CD14-positive monocyte (primary cell): ENCODE data around the gene NBDY. TPM values are rescaled to one million over a fixed set of nuclear protein-coding genes. Genes with fewer than 3 reads are reported as not detected.

ENCODE experiments used
- DNase-seq, 3 donors: peaks; one replicate each; pipeline ENCODE4 v3.0.0-alpha.2; 2011 to 2022
- H2AFZ ChIP-seq: 2 replicates; pipeline ENCODE4 v1.6.0; 2012; ENCODE audit warnings: mild to moderate bottlenecking, low read depth, low read length, inconsistent platforms; ENCODE audit not compliant: insufficient read depth, poor library complexity, severe bottlenecking
- H3K27ac ChIP-seq, 2 donors: 1 replicate in 1 of 2; 2 replicates in 1 of 2; pipeline ENCODE4 v1.5.1; 2012 to 2013; ENCODE audit warnings: low read length in 2 of 2, control low read depth in 1 of 2, inconsistent platforms in 1 of 2, low read depth in 1 of 2, mild to moderate bottlenecking in 1 of 2
- H3K27me3 ChIP-seq, 2 donors: one replicate each; pipeline versions ENCODE4 v1.6.0 to v1.6.1; 2011 to 2013; ENCODE audit warnings: low read length in 2 of 2; ENCODE audit not compliant: control insufficient read depth in 2 of 2, insufficient read depth in 2 of 2
- H3K36me3 ChIP-seq, 2 donors: replicated peaks in 1 of 2; 1 replicate in 1 of 2; 2 replicates in 1 of 2; pipeline versions ENCODE4 v1.5.1 to v1.6.1; 2012 to 2013; ENCODE audit warnings: low read length in 2 of 2, control low read depth in 1 of 2, inconsistent platforms in 1 of 2, mild to moderate bottlenecking in 1 of 2; ENCODE audit not compliant: insufficient read depth in 2 of 2, control insufficient read depth in 1 of 2
- H3K4me1 ChIP-seq, 2 donors: 1 replicate in 1 of 2; 2 replicates in 1 of 2; pipeline versions ENCODE4 v1.5.1 to v1.6.1; 2012 to 2013; ENCODE audit warnings: low read length in 2 of 2, control low read depth in 1 of 2, inconsistent platforms in 1 of 2, mild to moderate bottlenecking in 1 of 2, moderate library complexity in 1 of 2; ENCODE audit not compliant: insufficient read depth in 2 of 2, control insufficient read depth in 1 of 2
- H3K4me2 ChIP-seq: replicated peaks from 2 replicates; pipeline ENCODE3; 2012; ENCODE audit warnings: low read length, moderate library complexity, mild to moderate bottlenecking; ENCODE audit not compliant: poor library complexity, severe bottlenecking; ENCODE audit errors: extremely low read depth
- H3K4me3 ChIP-seq, 3 experiments: fragments of 200-600 bp in 1 of 3; sonication (generic) in 1 of 3; replicated peaks in 1 of 3; 1 replicate in 2 of 3; 2 replicates in 1 of 3; pipeline ENCODE4 v1.5.1; 2011 to 2013; ENCODE audit warnings: low read length in 3 of 3, mild to moderate bottlenecking in 3 of 3, control low read depth in 2 of 3, low read depth in 2 of 3, inconsistent platforms in 1 of 3, moderate library complexity in 1 of 3
- H3K79me2 ChIP-seq: 2 replicates; pipeline ENCODE4 v1.6.0; 2012; ENCODE audit warnings: mild to moderate bottlenecking, control low read depth, inconsistent platforms, low read length, moderate library complexity; ENCODE audit not compliant: insufficient read depth
- H3K9ac ChIP-seq: 2 replicates; pipeline ENCODE4 v1.6.0; 2017; ENCODE audit warnings: low read length, mild to moderate bottlenecking; ENCODE audit not compliant: insufficient read depth, poor library complexity, severe bottlenecking
- H3K9me3 ChIP-seq, 2 donors: replicated peaks in 1 of 2; 1 replicate in 1 of 2; 2 replicates in 1 of 2; pipeline versions ENCODE4 v1.5.1 to v1.6.1; 2012 to 2013; ENCODE audit warnings: low read length in 2 of 2, control low read depth in 1 of 2; ENCODE audit not compliant: control insufficient read depth in 1 of 2, insufficient read depth in 1 of 2
- H4K20me1 ChIP-seq: 2 replicates; pipeline ENCODE4 v1.6.0; 2012; ENCODE audit warnings: mild to moderate bottlenecking, low read length, control low read depth, moderate library complexity; ENCODE audit not compliant: insufficient read depth
- H3K27ac Mint-ChIP-seq, 7 donors: one replicate each; pipeline ENCODE4 v1.8.0; 2020; ENCODE audit warnings: mild to moderate bottlenecking in 7 of 7, mixed read lengths in 7 of 7, moderate library complexity in 6 of 7, inconsistent platforms in 2 of 7
- H3K27me3 Mint-ChIP-seq, 3 donors: one replicate each; pipeline ENCODE4 v1.8.0; 2021 to 2022; ENCODE audit warnings: low read depth in 3 of 3, mild to moderate bottlenecking in 3 of 3, mixed read lengths in 3 of 3, moderate library complexity in 3 of 3, inconsistent platforms in 1 of 3
- H3K36me3 Mint-ChIP-seq, 2 donors: one replicate each; pipeline ENCODE4 v1.8.0; 2020; ENCODE audit warnings: mixed read lengths in 2 of 2, inconsistent platforms in 1 of 2, mild to moderate bottlenecking in 1 of 2
- H3K4me1 Mint-ChIP-seq: one replicate; pipeline ENCODE4 v1.8.0; 2020; ENCODE audit warnings: mild to moderate bottlenecking, mixed read lengths
- H3K4me3 Mint-ChIP-seq, 2 donors: one replicate each; pipeline ENCODE4 v1.8.0; 2020; ENCODE audit warnings: mild to moderate bottlenecking in 2 of 2, mixed read lengths in 2 of 2, moderate library complexity in 1 of 2
- H3K9me3 Mint-ChIP-seq, 7 donors: one replicate each; pipeline ENCODE4 v1.8.0; 2020 to 2022; ENCODE audit warnings: mixed read lengths in 7 of 7, mild to moderate bottlenecking in 6 of 7, moderate library complexity in 6 of 7, inconsistent platforms in 2 of 7
- CTCF ChIP-seq: fragments of 200-600 bp; IDR thresholded peaks from one replicate; pipeline ENCODE4 v1.8.0; 2022; ENCODE audit warnings: antibody characterized with exemption, mild to moderate bottlenecking
- WGBS: methylation state at CpG from one replicate; pipeline ENCODE4 v1.1.5; 2013; ENCODE audit warnings: missing lambda C conversion rate; ENCODE audit not compliant: insufficient coverage; 5-methylcytosine and 5-hydroxymethylcytosine counted together
- intact Hi-C, 2 donors: fragments of 100-400 bp; cut with micrococcal nuclease; formaldehyde crosslinking; loops; one replicate each; pipeline versions ENCODE4 v1.15.0 to v1.15.1; 2023
- polyA plus RNA-seq, 3 donors: library from polyadenylated mRNA; depleted of rRNA in 1 of 3; unstranded in 2 of 3; stranded (reverse) in 1 of 3; fragments of 300-500 nt in 2 of 3; fragments of >200 nt in 1 of 3; fragmentation: Illumina TruSeq in 2 of 3; gene quantifications; 1 replicate in 2 of 3; 2 replicates in 1 of 3; pipeline ENCODE4 v1.2.3, GENCODE V29; 2012 to 2021

Gene NBDY
- polyA plus RNA-seq, 3 donors, result 14.4 to 24.9 (median 22.1) TPM

- Histone ChIP-seq H3K4me1 (peaks cover 21 to 40% of the 10 kb centered on the region in 2 donors), H2AFZ (no peak overlapping the region), H3K4me3 (no peak overlapping the region), H4K20me1 (no peaks in the 10 kb centered on the region), H3K9ac (no peak overlapping the region), H3K27me3 (no peaks in the 10 kb centered on the region), H3K27ac (no peak overlapping the region), H3K79me2 (no peaks in the 10 kb centered on the region), H3K4me2 (no peak overlapping the region), H3K36me3 (no peaks in the 10 kb centered on the region), H3K9me3 (no peaks in the 10 kb centered on the region)
- Mint-ChIP-seq H3K27me3 (peaks cover 0 to 25% (median 1%) of the 10 kb centered on the region in 3 donors), H3K9me3 (peaks cover 0 to 3% (median 0%) of the 10 kb centered on the region in 7 donors), H3K36me3 (peaks cover 0 to 2% of the 10 kb centered on the region in 2 donors), H3K4me3 (no peak overlapping the region), H3K4me1 (peaks cover 32% of the 10 kb centered on the region), H3K27ac (peak overlapping the region in 2 of 7 donors; percentile 17 to 39)
- TF ChIP-seq CTCF, result no peak
- intact Hi-C loops, result no loop called here
- no peak for DNase-seq
- WGBS, result 100% methylated on average over 2 of the region's 5 CpGs
These were observed 32.1 kb downstream of the NBDY start for GRCh38 chrX:56761167-56761566.

- Histone ChIP-seq H3K79me2 (no peaks in the 10 kb centered on the region), H3K27me3 (no peaks in the 10 kb centered on the region), H3K9me3 (no peaks in the 10 kb centered on the region), H2AFZ (no peak overlapping the region), H4K20me1 (no peaks in the 10 kb centered on the region), H3K4me3 (peak overlapping the region in 1 of 3 experiments; percentile 33), H3K4me2 (peak overlapping the region; percentile 27), H3K36me3 (no peaks in the 10 kb centered on the region), H3K9ac (no peak overlapping the region), H3K27ac (peak overlapping the region in 1 of 2 donors; percentile 62), H3K4me1 (peaks cover 32 to 51% of the 10 kb centered on the region in 2 donors)
- Mint-ChIP-seq H3K4me3 (peak overlapping the region; percentile 58), H3K36me3 (peaks cover 0 to 2% of the 10 kb centered on the region in 2 donors), H3K4me1 (peaks cover 41% of the 10 kb centered on the region), H3K27ac (peak overlapping the region; percentile 31 to 84 (median 63)), H3K27me3 (peaks cover 0 to 23% (median 1%) of the 10 kb centered on the region in 3 donors), H3K9me3 (peaks cover 0 to 3% (median 0%) of the 10 kb centered on the region in 7 donors)
- DNase-seq, result no peak
- no peak for TF ChIP-seq CTCF
- intact Hi-C loops, result no loop called here
- WGBS, result no CpG with 5 or more reads among the region's 3 CpGs
These were observed 33.2 kb downstream of the NBDY start for GRCh38 chrX:56762220-56762619.
